NCI-H774 (cell line): ENCODE data around the gene GPR156.

ENCODE experiments used
- DNase-seq: peaks from one replicate; lab custom pipeline; 2025; lab: John Stamatoyannopoulos, UW

The GPR156 gene

GRCh38 chr3:120125992-120126391 lies 159.0 kb downstream of the GPR156 start:
- DNase-seq, result no peak

- no peak for DNase-seq
Measured at GRCh38 chr3:120119846-120120510, 165.0 kb downstream of the GPR156 start.
